ENCODE results near the gene NPBWR2. TPM values are rescaled to one million over a fixed set of nuclear protein-coding genes. Genes with fewer than 3 reads are reported as not detected.

The NPBWR2 gene
- total RNA-seq, 1 experiment from 2014 or later: not detected

DNA sequence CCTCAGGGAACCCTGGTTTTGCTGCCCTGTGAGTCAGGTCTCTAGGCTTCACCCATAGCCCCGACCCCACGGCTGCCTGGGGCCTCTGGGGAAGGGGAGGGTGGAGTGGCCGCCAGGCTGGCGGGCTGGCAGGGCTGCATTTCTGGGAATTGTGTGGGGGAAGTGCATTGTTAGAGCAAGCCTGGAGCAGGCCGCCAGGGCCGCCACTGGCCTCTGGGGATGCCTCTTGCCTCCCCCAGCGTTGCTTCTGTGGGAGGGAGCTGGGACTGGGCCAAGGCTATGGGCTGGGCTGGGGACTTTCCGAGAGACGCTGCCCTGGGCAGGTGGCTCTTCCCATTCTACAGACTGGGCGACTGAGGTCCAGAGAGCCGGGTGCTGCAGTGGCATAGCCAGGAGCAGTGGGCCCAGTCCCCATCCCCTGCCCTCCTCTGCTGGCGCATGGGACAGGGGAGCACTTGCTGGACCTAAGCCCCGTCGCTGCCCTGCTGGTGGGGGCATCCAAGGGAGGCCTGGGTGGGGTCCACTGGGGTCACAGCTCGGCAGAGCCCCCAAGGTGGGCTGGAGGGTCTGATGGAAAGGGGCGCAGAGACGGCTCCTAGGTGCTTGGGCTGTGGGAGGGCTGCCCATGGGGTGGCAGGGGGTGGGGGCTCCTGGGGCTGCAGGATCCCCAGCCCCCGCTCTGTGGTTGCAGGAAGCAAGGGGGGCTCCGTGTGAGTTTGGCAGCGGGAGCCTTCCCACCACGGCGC lies 51.3 kb downstream of the NPBWR2 start:
- Histone ChIP-seq H3K9ac (ENCODE audit: low read length) (no peak overlapping the region), H3K4me3 (replicated peaks in 1 of 2; ENCODE audit: low read depth in 1 of 2, low read length in 2 of 2) (no peak overlapping the region), H3K27ac (ENCODE audit: low read depth, low read length) (no peak overlapping the region), H3K4me1 (ENCODE audit: control insufficient read depth in 1 of 2, insufficient read depth in 2 of 2, low read length in 2 of 2) (peaks cover 9 to 32% of the 10 kb centered on the region in 2 experiments; a peak in 3 of 4 replicates), H2AFZ (ENCODE audit: low read depth, low read length, poor library complexity, severe bottlenecking) (no peak overlapping the region), H3K9me2 (ENCODE audit: insufficient read depth) (no peaks in the 10 kb centered on the region), H3K4me2 (ENCODE audit: low read length) (no peak overlapping the region), H3K27me3 (ENCODE audit: insufficient read depth, low read length) (no peaks in the 10 kb centered on the region), H3K79me2 (ENCODE audit: insufficient read depth, low read length) (no peaks in the 10 kb centered on the region), H4K20me1 (ENCODE audit: insufficient read depth) (no peaks in the 10 kb centered on the region), H3K36me3 (ENCODE audit: control insufficient read depth in 1 of 2, insufficient read depth in 2 of 2, low read length in 2 of 2) (no peaks in the 10 kb centered on the region), H3K9me3 (ENCODE audit: control insufficient read depth in 1 of 2, insufficient read depth in 1 of 2, low read depth in 1 of 2, low read length in 2 of 2) (no peaks in the 10 kb centered on the region)
- intact Hi-C loops (cut with micrococcal nuclease): loop anchor here (2.0 to 10.0 kb wide), 2 partner anchors 75 to 351 kb away; partner anchors contain the start of genes ARFRP1, PRPF6 and ZGPAT
- ChIA-PET CTCF (no interaction called here), RAD21 (ENCODE audit: low non-redundant PET in 1 of 2, low total read pairs in 2 of 2, uncharacterized antibody in 2 of 2, unreplicated experiment in 2 of 2) (no interaction called here), POLR2A (no interaction called here)
- ATAC-seq: no peak
- DNase-seq (ENCODE audit: low read depth, low spot score): no peak
- TF ChIP-seq ELF1 (IDR thresholded peaks at IDR 0.05; ENCODE audit: borderline replicate concordance, low read depth) (no peak), FOSL1 (IDR thresholded peaks at IDR 0.05; ENCODE audit: low read depth) (no peak), EZH2phosphoT487 (IDR thresholded peaks at IDR 0.05; ENCODE audit: borderline replicate concordance) (no peak), CBX3 (IDR thresholded peaks at IDR 0.05; ENCODE audit: low read depth) (no peak), EZH2 (IDR thresholded peaks at IDR 0.05) (no peak)
- BruUV-seq (replicated peaks): no TSS peak

DNA sequence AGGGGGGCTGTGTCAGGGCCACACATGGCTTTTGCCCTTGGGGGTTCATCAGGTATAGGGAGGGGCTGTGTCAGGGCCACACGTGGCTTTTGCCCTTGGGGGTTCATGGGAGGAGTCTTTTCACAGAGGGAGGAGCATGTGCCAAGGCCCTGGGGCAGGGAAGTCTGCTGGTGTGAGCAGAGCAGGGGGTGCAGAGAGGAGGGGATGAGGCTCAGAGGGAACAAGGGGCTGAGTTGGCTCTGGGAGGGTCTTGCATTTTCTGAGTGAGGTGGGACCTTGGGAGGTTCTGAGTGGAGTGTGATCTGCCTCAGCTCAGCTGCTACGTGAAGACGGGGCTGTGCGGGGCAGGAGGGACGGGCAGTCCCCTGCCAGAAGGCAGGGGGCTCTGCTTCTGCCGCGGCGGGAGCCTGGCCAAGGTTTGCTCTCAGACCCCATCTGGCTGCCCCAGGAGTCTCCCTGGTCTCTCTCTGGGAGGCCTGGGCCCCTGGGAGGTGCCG lies 51.9 kb downstream of the NPBWR2 start:
- no peaks in the 10 kb centered on the region for H3K79me2 ChIP-seq (ENCODE audit: insufficient read depth, low read length)
- H3K27ac ChIP-seq (ENCODE audit: low read depth, low read length): no peak overlapping the region
- ATAC-seq (no peak), DNase-seq (ENCODE audit: low read depth, low spot score) (no peak)
- POLR2A ChIA-PET: interaction anchor here (1.3 kb wide), 1 partner anchor 9 kb away, joined by 3 read pairs; no protein-coding TSS in a partner anchor
- no peak overlapping the region for H3K4me3 ChIP-seq (replicated peaks in 1 of 2; ENCODE audit: low read depth in 1 of 2, low read length in 2 of 2)
- CTCF ChIA-PET: interaction anchor here (2.6 kb wide), 1 partner anchor 16 kb away, joined by 35 read pairs; no protein-coding TSS in a partner anchor
- H3K4me1 ChIP-seq (ENCODE audit: control insufficient read depth in 1 of 2, insufficient read depth in 2 of 2, low read length in 2 of 2): peaks cover 9 to 34% of the 10 kb centered on the region in 2 experiments; a peak in 3 of 4 replicates
- H4K20me1 ChIP-seq (ENCODE audit: insufficient read depth): no peaks in the 10 kb centered on the region
- no peak overlapping the region for H2AFZ ChIP-seq (ENCODE audit: low read depth, low read length, poor library complexity, severe bottlenecking)
- no peak overlapping the region for H3K4me2 ChIP-seq (ENCODE audit: low read length)
- intact Hi-C loops (cut with micrococcal nuclease): loop anchor here (10.0 kb wide), 1 partner anchor 351 kb away; the partner anchor contains the start of genes ARFRP1 and ZGPAT
- H3K27me3 ChIP-seq (ENCODE audit: insufficient read depth, low read length): no peaks in the 10 kb centered on the region
- H3K9ac ChIP-seq (ENCODE audit: low read length): no peak overlapping the region
- H3K9me2 ChIP-seq (ENCODE audit: insufficient read depth): no peaks in the 10 kb centered on the region
- RAD21 ChIA-PET (ENCODE audit: low non-redundant PET in 1 of 2, low total read pairs in 2 of 2, uncharacterized antibody in 2 of 2, unreplicated experiment in 2 of 2): interaction anchor here in 1 of 2 experiments (1.0 kb wide), 1 partner anchor 17 kb away, joined by 3 read pairs; no protein-coding TSS in a partner anchor
- no peaks in the 10 kb centered on the region for H3K36me3 ChIP-seq (ENCODE audit: control insufficient read depth in 1 of 2, insufficient read depth in 2 of 2, low read length in 2 of 2)
- no peaks in the 10 kb centered on the region for H3K9me3 ChIP-seq (ENCODE audit: control insufficient read depth in 1 of 2, insufficient read depth in 1 of 2, low read depth in 1 of 2, low read length in 2 of 2)
- no TSS peak for BruUV-seq (replicated peaks)
- TF ChIP-seq FOSL1 (IDR thresholded peaks at IDR 0.05; ENCODE audit: low read depth) (no peak), CBX3 (IDR thresholded peaks at IDR 0.05; ENCODE audit: low read depth) (no peak), ZFX (IDR thresholded peaks at IDR 0.05) (no peak), RAD21 (IDR thresholded peaks at IDR 0.05; ENCODE audit: low read depth) (no peak), POLR2AphosphoS5 (IDR thresholded peaks at IDR 0.05; ENCODE audit: low read depth, low read length) (no peak), JUND (IDR thresholded peaks at IDR 0.05) (no peak), SRF (IDR thresholded peaks at IDR 0.05; ENCODE audit: low read depth) (no peak), EGR1 (IDR thresholded peaks at IDR 0.05; ENCODE audit: low read depth) (no peak), EZH2phosphoT487 (IDR thresholded peaks at IDR 0.05; ENCODE audit: borderline replicate concordance) (no peak), ZNF274 (IDR thresholded peaks at IDR 0.05; ENCODE audit: low read depth, low read length) (no peak), ZBTB33 (IDR thresholded peaks at IDR 0.05; ENCODE audit: extremely low read depth, insufficient replicate concordance, low read length) (no peak), SP1 (IDR thresholded peaks at IDR 0.05; ENCODE audit: low read depth) (no peak)
